ENCODE measurements around the gene SEMA3B.

Gene SEMA3B

GRCh38 chr3:50262778-50263177, 6.2 kb upstream of the SEMA3B start:
- Histone ChIP-seq H3K36me3 (ENCODE audit: control insufficient read depth, insufficient read depth, low read length) (no peaks in the 10 kb centered on the region), H3K4me1 (ENCODE audit: control insufficient read depth, insufficient read depth, low read length) (peaks cover 64% of the 10 kb centered on the region), H3K27me3 (ENCODE audit: control insufficient read depth, insufficient read depth, low read length) (no peaks in the 10 kb centered on the region), H3K9me3 (ENCODE audit: control insufficient read depth, low read length) (no peaks in the 10 kb centered on the region), H3K9ac (ENCODE audit: low read length) (no peak overlapping the region), H3K4me3 (ENCODE audit: low read length) (no peak overlapping the region)

DNA sequence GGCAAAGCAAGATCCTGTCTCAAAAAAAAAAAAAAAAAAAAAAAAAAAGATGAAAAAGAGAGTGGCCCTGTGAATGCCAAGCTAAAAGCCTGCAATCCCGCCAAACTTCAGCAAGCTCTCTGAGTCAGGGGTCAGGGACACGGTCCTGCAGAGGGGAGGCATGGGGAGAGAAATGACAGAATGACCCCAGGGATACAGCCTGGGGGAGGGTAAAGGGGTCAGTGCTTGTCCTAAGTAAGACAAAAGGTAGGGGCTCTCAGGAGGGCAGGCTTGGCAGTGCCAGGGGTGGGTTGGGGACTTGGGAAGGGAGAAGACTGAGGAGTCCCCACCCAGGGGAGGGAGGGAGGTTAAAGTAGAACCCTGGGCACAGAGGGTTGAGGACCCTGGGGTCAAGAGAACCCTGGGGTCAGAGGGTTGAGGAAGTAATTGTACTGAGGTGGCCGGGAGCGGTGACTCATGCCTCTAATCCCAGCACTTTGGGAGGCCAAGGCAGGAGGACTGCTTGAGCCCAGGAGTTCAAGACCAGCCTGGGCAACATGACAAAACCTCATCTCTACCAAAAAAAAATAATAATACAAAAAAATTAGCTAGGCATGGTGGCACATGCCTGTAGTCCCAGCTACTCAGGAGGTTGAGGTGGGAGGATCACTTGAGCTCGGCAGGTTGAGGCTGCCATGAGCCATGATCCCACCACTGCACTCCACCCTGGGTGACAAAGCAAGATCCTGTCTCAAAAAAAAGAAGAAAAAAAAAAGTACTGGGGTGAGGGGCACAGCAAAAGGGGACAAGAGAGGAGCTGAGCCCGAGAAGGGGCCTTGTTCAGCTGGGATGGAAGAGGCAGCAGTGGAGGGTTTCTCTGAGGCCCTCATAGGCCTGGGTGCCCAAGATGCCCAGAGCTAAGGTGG, 5.2 kb upstream of the SEMA3B start:
- Histone ChIP-seq H3K27me3 (ENCODE audit: control insufficient read depth, insufficient read depth, low read length) (no peaks in the 10 kb centered on the region), H3K36me3 (ENCODE audit: control insufficient read depth, insufficient read depth, low read length) (no peaks in the 10 kb centered on the region), H3K9me3 (ENCODE audit: control insufficient read depth, low read length) (no peaks in the 10 kb centered on the region), H3K9ac (ENCODE audit: low read length) (peak overlapping the region; percentile 9), H3K4me3 (ENCODE audit: low read length) (no peak overlapping the region), H3K4me1 (ENCODE audit: control insufficient read depth, insufficient read depth, low read length) (peaks cover 73% of the 10 kb centered on the region)

DNA sequence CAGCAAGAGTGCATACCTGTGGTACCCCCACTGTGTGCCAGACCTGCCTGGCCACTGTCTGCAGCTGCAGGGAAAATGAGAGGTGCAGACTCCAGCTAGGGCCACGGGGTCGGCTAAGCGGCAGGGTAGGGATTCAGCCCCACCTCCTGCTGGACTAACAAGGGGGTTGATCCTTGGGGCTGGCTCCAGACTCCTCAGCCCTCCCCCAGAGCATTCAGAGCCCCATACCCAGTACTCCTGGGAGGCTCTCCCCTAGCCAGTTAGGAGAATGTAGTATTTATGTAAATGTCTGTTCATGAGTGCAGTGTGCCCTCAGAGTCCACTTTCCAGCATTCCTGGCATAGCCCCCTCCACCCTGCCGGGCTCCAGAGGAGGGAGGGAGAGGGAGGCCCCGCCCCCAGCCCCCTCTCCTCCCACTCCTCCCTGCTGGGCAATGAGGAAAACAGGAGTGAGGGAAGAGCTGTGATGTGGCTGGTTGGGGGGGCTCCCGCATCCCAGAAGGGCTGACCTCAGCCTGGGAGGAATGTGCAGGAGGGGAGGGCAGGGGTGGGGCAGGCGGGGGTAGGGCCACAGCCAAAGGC, 4.5 kb upstream of the SEMA3B start:
- H3K4me1 ChIP-seq (ENCODE audit: control insufficient read depth, insufficient read depth, low read length), result peaks cover 73% of the 10 kb centered on the region
- H3K9me3 ChIP-seq (ENCODE audit: control insufficient read depth, low read length), result no peaks in the 10 kb centered on the region
- H3K9ac ChIP-seq (ENCODE audit: low read length), result peak overlapping the region; percentile 9
- no peak overlapping the region for H3K4me3 ChIP-seq (ENCODE audit: low read length)
- H3K27me3 ChIP-seq (ENCODE audit: control insufficient read depth, insufficient read depth, low read length), result no peaks in the 10 kb centered on the region
- H3K36me3 ChIP-seq (ENCODE audit: control insufficient read depth, insufficient read depth, low read length), result no peaks in the 10 kb centered on the region

- Histone ChIP-seq H3K9ac (ENCODE audit: low read length) (peak overlapping the region; percentile 65), H3K9me3 (ENCODE audit: control insufficient read depth, low read length) (no peaks in the 10 kb centered on the region), H3K27me3 (ENCODE audit: control insufficient read depth, insufficient read depth, low read length) (no peaks in the 10 kb centered on the region), H3K4me3 (ENCODE audit: low read length) (no peak overlapping the region), H3K36me3 (ENCODE audit: control insufficient read depth, insufficient read depth, low read length) (no peaks in the 10 kb centered on the region), H3K4me1 (ENCODE audit: control insufficient read depth, insufficient read depth, low read length) (peaks cover 73% of the 10 kb centered on the region)
Observed at GRCh38 chr3:50264964-50265485, 3.9 kb upstream of the SEMA3B start.

- H3K27me3 ChIP-seq (ENCODE audit: control insufficient read depth, insufficient read depth, low read length), result no peaks in the 10 kb centered on the region
- no peaks in the 10 kb centered on the region for H3K36me3 ChIP-seq (ENCODE audit: control insufficient read depth, insufficient read depth, low read length)
- H3K4me1 ChIP-seq (ENCODE audit: control insufficient read depth, insufficient read depth, low read length), result peaks cover 73% of the 10 kb centered on the region
- no peaks in the 10 kb centered on the region for H3K9me3 ChIP-seq (ENCODE audit: control insufficient read depth, low read length)
- no peak overlapping the region for H3K4me3 ChIP-seq (ENCODE audit: low read length)
- peak overlapping the region; percentile 93 for H3K9ac ChIP-seq (ENCODE audit: low read length)
Observed at GRCh38 chr3:50265571-50265970, 3.4 kb upstream of the SEMA3B start.

DNA sequence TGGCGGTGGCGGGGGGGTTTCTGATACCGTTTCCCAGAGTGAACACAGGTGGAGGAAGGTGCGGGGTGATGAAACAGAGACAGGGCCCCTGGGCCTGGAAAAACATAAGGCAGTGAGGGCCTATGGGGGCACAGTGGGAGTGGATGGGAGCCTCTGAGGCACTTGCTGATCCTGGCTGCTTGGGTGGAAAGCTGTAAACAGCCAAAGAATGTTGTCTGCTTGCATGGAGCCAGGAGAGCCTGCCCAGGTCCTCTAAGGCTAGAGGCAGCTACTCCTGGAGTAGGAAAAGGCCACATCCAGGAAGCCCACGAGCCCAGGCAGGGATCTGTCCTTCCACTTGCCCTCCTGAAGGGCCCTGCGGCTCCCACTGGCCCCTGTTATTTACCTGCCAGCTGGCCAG, 2.9 kb upstream of the SEMA3B start:
- no peaks in the 10 kb centered on the region for H3K9me3 ChIP-seq (ENCODE audit: control insufficient read depth, low read length)
- H3K4me1 ChIP-seq (ENCODE audit: control insufficient read depth, insufficient read depth, low read length), result peaks cover 73% of the 10 kb centered on the region
- H3K4me3 ChIP-seq (ENCODE audit: low read length), result no peak overlapping the region
- peak overlapping the region; percentile 93 for H3K9ac ChIP-seq (ENCODE audit: low read length)
- no peaks in the 10 kb centered on the region for H3K27me3 ChIP-seq (ENCODE audit: control insufficient read depth, insufficient read depth, low read length)
- no peaks in the 10 kb centered on the region for H3K36me3 ChIP-seq (ENCODE audit: control insufficient read depth, insufficient read depth, low read length)

GRCh38 chr3:50266836-50267235, 2.1 kb upstream of the SEMA3B start:
- H3K4me1 ChIP-seq (ENCODE audit: control insufficient read depth, insufficient read depth, low read length), result peaks cover 77% of the 10 kb centered on the region
- no peaks in the 10 kb centered on the region for H3K36me3 ChIP-seq (ENCODE audit: control insufficient read depth, insufficient read depth, low read length)
- peak overlapping the region; percentile 93 for H3K9ac ChIP-seq (ENCODE audit: low read length)
- no peaks in the 10 kb centered on the region for H3K9me3 ChIP-seq (ENCODE audit: control insufficient read depth, low read length)
- peak overlapping the region; percentile 66 for H3K4me3 ChIP-seq (ENCODE audit: low read length)
- H3K27me3 ChIP-seq (ENCODE audit: control insufficient read depth, insufficient read depth, low read length), result no peaks in the 10 kb centered on the region

DNA sequence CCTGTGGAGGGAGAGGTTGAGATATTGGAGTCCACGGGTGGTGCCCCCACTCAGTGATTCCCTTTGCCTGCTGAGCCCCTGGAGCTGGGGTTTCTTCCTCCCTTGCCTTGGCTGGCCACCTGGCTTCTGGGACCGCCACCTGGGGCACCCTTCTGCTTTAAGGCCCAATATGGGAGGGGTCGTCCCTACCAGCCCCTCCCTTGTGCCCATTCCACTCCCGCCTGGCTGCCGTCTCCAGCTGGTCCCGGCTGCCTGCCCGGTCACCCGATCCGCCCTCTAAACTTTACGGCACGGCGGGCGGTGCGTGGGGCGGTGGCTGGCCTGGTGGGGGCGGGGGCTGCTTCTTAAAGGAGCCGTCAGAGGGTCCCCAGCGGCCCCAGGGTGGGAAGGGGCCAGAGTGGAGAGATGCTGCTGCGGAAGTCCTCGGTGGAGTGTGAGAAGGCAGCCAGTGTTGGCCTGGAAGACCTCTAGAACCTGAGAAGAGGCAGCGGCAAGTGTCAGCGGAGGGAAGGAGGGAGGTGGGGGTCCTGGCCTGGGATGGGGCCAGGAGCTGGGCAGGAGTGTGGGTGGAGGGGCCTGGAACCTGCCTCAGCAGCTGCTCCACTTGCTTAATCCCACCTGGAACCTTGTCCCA, 1.6 kb upstream of the SEMA3B start:
- Histone ChIP-seq H3K4me3 (ENCODE audit: low read length) (peak overlapping the region; percentile 66), H3K27me3 (ENCODE audit: control insufficient read depth, insufficient read depth, low read length) (no peaks in the 10 kb centered on the region), H3K9ac (ENCODE audit: low read length) (peak overlapping the region; percentile 93), H3K9me3 (ENCODE audit: control insufficient read depth, low read length) (no peaks in the 10 kb centered on the region), H3K36me3 (ENCODE audit: control insufficient read depth, insufficient read depth, low read length) (no peaks in the 10 kb centered on the region), H3K4me1 (ENCODE audit: control insufficient read depth, insufficient read depth, low read length) (peaks cover 77% of the 10 kb centered on the region)

DNA sequence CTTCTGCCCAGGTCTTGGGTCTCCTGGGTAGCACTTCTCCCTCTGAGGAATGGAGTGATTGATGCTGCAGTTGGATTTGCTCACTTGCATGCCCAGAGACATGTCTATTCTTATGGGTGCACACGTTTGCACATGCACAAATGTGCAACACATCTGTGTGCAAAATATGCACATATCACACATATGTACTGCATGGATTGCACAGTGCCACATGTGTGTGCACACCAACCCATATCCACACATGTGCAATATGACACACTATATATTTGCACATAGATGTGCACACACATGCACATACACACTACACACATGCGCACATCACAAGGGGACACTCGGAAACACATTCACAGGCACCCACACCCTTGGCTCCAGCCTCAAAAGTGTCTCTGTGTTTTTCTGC, 671 bp upstream of the SEMA3B start:
- peak overlapping the region; percentile 93 for H3K9ac ChIP-seq (ENCODE audit: low read length)
- peak overlapping the region; percentile 66 for H3K4me3 ChIP-seq (ENCODE audit: low read length)
- H3K9me3 ChIP-seq (ENCODE audit: control insufficient read depth, low read length), result no peaks in the 10 kb centered on the region
- H3K4me1 ChIP-seq (ENCODE audit: control insufficient read depth, insufficient read depth, low read length), result peaks cover 81% of the 10 kb centered on the region
- no peaks in the 10 kb centered on the region for H3K27me3 ChIP-seq (ENCODE audit: control insufficient read depth, insufficient read depth, low read length)
- H3K36me3 ChIP-seq (ENCODE audit: control insufficient read depth, insufficient read depth, low read length), result no peaks in the 10 kb centered on the region

GRCh38 chr3:50269460-50269859, 513 bp downstream of the SEMA3B start:
- Histone ChIP-seq H3K9ac (ENCODE audit: low read length) (peak overlapping the region; percentile 90), H3K9me3 (ENCODE audit: control insufficient read depth, low read length) (no peaks in the 10 kb centered on the region), H3K4me1 (ENCODE audit: control insufficient read depth, insufficient read depth, low read length) (peaks cover 84% of the 10 kb centered on the region), H3K27me3 (ENCODE audit: control insufficient read depth, insufficient read depth, low read length) (no peaks in the 10 kb centered on the region), H3K36me3 (ENCODE audit: control insufficient read depth, insufficient read depth, low read length) (no peaks in the 10 kb centered on the region), H3K4me3 (ENCODE audit: low read length) (peak overlapping the region; percentile 71)

- Histone ChIP-seq H3K9me3 (ENCODE audit: control insufficient read depth, low read length) (no peaks in the 10 kb centered on the region), H3K4me3 (ENCODE audit: low read length) (peak overlapping the region; percentile 71), H3K27me3 (ENCODE audit: control insufficient read depth, insufficient read depth, low read length) (no peaks in the 10 kb centered on the region), H3K36me3 (ENCODE audit: control insufficient read depth, insufficient read depth, low read length) (no peaks in the 10 kb centered on the region), H3K9ac (ENCODE audit: low read length) (peak overlapping the region; percentile 90), H3K4me1 (ENCODE audit: control insufficient read depth, insufficient read depth, low read length) (peaks cover 82% of the 10 kb centered on the region)
Observed at GRCh38 chr3:50269977-50270413, 1.0 kb downstream of the SEMA3B start.

All from mucosa of stomach (tissue), 1 donor.